Adrenal gland (tissue), 12 donors: ENCODE measurements around the gene MALT1. TPM values are rescaled to one million over a fixed set of nuclear protein-coding genes. Genes with fewer than 3 reads are reported as not detected.

Experiments
- DNase-seq, 7 donors: peaks; one replicate each; pipeline ENCODE4 v3.0.0-alpha.2; 2019 to 2020
- H3K27ac ChIP-seq, 5 donors: fragments of 200-600 bp; sonication (generic) in 4 of 5; 1 replicate in 3 of 5; 2 replicates in 2 of 5; pipeline versions ENCODE4 v1.5.1 to v1.8.0; 2016 to 2020; ENCODE audit warnings: mild to moderate bottlenecking in 1 of 5
- H3K27me3 ChIP-seq: fragments of 200-600 bp; 2 replicates; pipeline ENCODE4 v1.8.0; 2021
- H3K36me3 ChIP-seq, 2 donors: fragments of 200-600 bp; replicated peaks in 1 of 2; 1 replicate in 1 of 2; 2 replicates in 1 of 2; pipeline versions ENCODE4 v1.5.1 to v1.8.0; 2018 to 2022
- H3K4me1 ChIP-seq, 2 donors: fragments of 200-600 bp; replicated peaks in 1 of 2; 1 replicate in 1 of 2; 2 replicates in 1 of 2; pipeline versions ENCODE4 v1.5.1 to v1.8.0; 2018 to 2021
- H3K4me3 ChIP-seq, 4 donors: fragments of 200-600 bp; sonication (generic) in 3 of 4; one replicate each; pipeline ENCODE4 v1.5.1; 2016 to 2018
- H3K9me3 ChIP-seq, 3 donors: fragments of 200-600 bp; sonication (generic) in 1 of 3; replicated peaks in 1 of 3; 1 replicate in 2 of 3; 2 replicates in 1 of 3; pipeline versions ENCODE4 v1.5.1 to v1.8.0; 2016 to 2021
- POLR2A ChIP-seq, 2 donors: fragments of 450-650 bp; IDR thresholded peaks; one replicate each; pipeline ENCODE4 v1.6.1; 2017; ENCODE audit warnings: antibody characterized with exemption in 2 of 2, mild to moderate bottlenecking in 2 of 2, moderate library complexity in 1 of 2
- WGBS, 4 donors: extraction: QIAGEN DNeasy Blood & Tissue Kit in 2 of 4; methylation state at CpG; one replicate each; pipeline versions ENCODE4 v1.1.5 to v1.1.7; 2013 to 2017; 5-methylcytosine and 5-hydroxymethylcytosine counted together
- intact Hi-C, 2 donors: fragments of 100-400 bp; cut with DNase I; formaldehyde crosslinking; loops; one replicate each; pipeline versions ENCODE4 v1.14.1 to v1.15.0; 2022 to 2023
- polyA plus RNA-seq, 3 donors: library from polyadenylated mRNA; stranded (reverse); fragments of 200-250 nt in 2 of 3; fragments of 350-450 nt in 1 of 3; fragmentation: Illumina TruSeq in 1 of 3; extraction: RNeasy Lipid Tissue Mini Kit (QIAGEN cat#74804) in 1 of 3; gene quantifications; one replicate each; pipeline ENCODE4 v1.2.3, GENCODE V29; 2013 to 2014
- total RNA-seq, 9 donors: library from RNA; depleted of rRNA in 4 of 9; stranded (reverse); fragments of >200 nt in 4 of 9; fragments of 120-200 nt in 1 of 9; fragmentation: NEBNext Ultra II Directional in 1 of 9; extraction: Animal tissue kit (Norgen Biotek cat#: 25700) in 1 of 9; gene quantifications; one replicate each; pipeline versions ENCODE4 v1.1.0 to v1.2.4, GENCODE V29; 2013 to 2023
- TF ChIP-seq, protein P1 (sequence below), 6 experiments: fragments of 450-650 bp in 4 of 6; fragments of 200-600 bp in 2 of 6; sonication (generic) in 1 of 6; IDR thresholded peaks; 1 replicate in 5 of 6; 2 replicates in 1 of 6; pipeline versions ENCODE4 v1.5.1 to v1.8.0; 2016 to 2021; ENCODE audit warnings: antibody characterized with exemption in 6 of 6, mild to moderate bottlenecking in 2 of 6, moderate library complexity in 1 of 6
- donor health status: healthy with polysubstance abuse.
- donor health status: Bipolar disorder and iron deficiency.
- donor health status: DM: yes; HTN: yes; CAD: no.
- donor health status: DM: no; HTN: no; CAD: no.
- donor health status: DM: no; HTN: no; CAD: no.
- donor health status: DM: yes; HTN: yes; CAD: no.

The MALT1 gene
- total and polyA plus RNA-seq, 12 donors, result 4.2 to 19.2 (median 9.4) TPM

DNA sequence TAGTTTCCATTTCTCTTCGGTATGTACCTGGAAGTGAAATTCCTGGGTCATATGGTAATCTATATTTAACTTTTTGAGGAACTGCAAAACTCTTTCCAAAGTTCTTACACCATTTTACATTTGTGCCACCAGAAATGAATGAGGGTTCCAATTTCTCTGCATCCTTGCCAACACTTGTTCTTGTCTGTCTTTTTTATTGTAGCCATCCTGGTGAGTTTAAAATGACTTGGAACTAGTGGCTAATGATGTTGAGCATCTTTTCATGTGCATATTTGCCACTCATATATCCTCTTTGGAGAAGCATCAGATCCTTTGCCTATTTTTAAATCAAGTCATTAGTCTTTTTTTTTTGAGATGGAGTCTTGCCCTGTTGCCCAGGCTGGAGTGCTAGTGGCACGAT is 59.4 kb downstream of the MALT1 start:
- no peaks in the 10 kb centered on the region for H3K9me3 ChIP-seq
- no peaks in the 10 kb centered on the region for H3K27me3 ChIP-seq
- H3K4me1 ChIP-seq, result no peaks in the 10 kb centered on the region
- TF ChIP-seq, protein P1, sequence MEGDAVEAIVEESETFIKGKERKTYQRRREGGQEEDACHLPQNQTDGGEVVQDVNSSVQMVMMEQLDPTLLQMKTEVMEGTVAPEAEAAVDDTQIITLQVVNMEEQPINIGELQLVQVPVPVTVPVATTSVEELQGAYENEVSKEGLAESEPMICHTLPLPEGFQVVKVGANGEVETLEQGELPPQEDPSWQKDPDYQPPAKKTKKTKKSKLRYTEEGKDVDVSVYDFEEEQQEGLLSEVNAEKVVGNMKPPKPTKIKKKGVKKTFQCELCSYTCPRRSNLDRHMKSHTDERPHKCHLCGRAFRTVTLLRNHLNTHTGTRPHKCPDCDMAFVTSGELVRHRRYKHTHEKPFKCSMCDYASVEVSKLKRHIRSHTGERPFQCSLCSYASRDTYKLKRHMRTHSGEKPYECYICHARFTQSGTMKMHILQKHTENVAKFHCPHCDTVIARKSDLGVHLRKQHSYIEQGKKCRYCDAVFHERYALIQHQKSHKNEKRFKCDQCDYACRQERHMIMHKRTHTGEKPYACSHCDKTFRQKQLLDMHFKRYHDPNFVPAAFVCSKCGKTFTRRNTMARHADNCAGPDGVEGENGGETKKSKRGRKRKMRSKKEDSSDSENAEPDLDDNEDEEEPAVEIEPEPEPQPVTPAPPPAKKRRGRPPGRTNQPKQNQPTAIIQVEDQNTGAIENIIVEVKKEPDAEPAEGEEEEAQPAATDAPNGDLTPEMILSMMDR (IDR thresholded peaks at IDR 0.05), result no peak
- no peak for TF ChIP-seq POLR2A (IDR thresholded peaks at IDR 0.05)
- intact Hi-C loops, result no loop called here
- H3K27ac ChIP-seq, result no peak overlapping the region
- WGBS, 4 donors, result 92 to 93% (median 93%) methylated on average over 2 of the region's 2 CpGs
- no peak for DNase-seq
- no peak overlapping the region for H3K4me3 ChIP-seq
- H3K36me3 ChIP-seq, result peaks cover 0 to 7% of the 10 kb centered on the region in 2 donors

DNA sequence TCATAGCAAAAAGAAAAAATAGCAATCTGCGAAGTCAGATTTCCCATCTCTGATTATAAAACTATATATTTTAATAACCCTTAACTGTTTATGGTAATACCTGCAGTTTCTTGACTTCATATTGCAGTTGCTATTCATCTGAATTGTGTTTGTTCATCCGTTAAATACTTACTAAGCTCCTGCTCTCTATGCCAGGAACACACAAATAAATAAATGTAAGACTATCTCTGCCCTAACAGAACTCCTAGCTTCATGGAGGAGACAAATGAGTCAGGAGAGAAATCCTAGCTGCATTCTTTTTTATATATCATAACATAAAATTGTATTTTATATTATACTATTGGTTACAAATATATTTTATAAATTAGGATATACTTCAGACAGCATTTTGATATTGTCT is 61.2 kb downstream of the MALT1 start:
- DNase-seq, result no peak
- peaks cover 0 to 15% of the 10 kb centered on the region in 2 donors for H3K36me3 ChIP-seq
- H3K4me3 ChIP-seq, result no peak overlapping the region
- no peak for TF ChIP-seq POLR2A (IDR thresholded peaks at IDR 0.05)
- H3K27ac ChIP-seq, result no peak overlapping the region
- no peaks in the 10 kb centered on the region for H3K27me3 ChIP-seq
- intact Hi-C loops, result no loop called here
- H3K9me3 ChIP-seq, result no peaks in the 10 kb centered on the region
- 93 to 97% (median 96%) methylated on average over 2 of the region's 2 CpGs for WGBS, 4 donors
- no peaks in the 10 kb centered on the region for H3K4me1 ChIP-seq

DNA sequence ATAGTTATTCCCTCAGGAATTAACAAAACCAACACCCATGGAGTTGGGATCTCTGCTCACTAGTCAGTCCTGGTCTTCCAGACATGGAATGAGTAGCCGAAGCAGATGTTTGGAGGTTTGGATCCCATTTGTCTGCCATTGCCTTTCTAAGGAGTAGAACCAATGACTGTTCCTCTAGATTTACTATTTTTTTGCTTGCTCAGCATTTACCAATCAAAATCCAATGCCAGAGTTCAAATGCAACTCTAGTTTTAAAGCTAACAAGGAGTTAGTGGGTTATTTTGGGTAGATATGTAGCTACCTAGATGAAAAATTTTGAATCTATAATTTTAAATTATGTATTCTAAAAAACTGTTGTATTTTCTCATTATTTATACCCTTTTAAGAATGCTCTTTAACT is 62.6 kb downstream of the MALT1 start:
- Histone ChIP-seq H3K27me3 (no peaks in the 10 kb centered on the region), H3K9me3 (no peaks in the 10 kb centered on the region), H3K4me3 (no peak overlapping the region), H3K27ac (no peak overlapping the region), H3K36me3 (peaks cover 0 to 15% of the 10 kb centered on the region in 2 donors), H3K4me1 (no peaks in the 10 kb centered on the region)
- TF ChIP-seq POLR2A (IDR thresholded peaks at IDR 0.05), result no peak
- TF ChIP-seq, protein P1 (IDR thresholded peaks at IDR 0.05), result no peak
- intact Hi-C loops, result no loop called here
- DNase-seq, result no peak
- WGBS, 4 donors, result 87 to 100% (median 98%) methylated on average over 1 of the region's 1 CpG

DNA sequence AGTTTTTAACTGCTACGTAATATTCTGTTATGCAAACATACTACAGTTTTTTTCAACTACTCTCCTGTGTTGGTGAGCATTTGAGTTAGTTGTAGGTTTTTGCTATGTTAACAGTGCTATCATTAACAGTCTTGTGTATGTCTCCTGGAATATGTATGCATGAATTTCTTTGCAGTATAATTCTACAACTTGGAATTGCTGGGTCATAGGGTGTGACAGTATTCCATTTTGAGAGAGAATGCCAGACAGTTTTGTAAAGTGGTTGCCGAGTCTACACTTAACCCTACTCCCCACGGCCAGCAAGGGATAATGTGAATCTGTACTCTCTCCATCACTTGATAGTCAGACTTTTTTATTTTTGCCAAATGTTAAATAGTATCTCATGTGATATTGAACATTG is 67.1 kb downstream of the MALT1 start:
- Histone ChIP-seq H3K9me3 (no peaks in the 10 kb centered on the region), H3K4me3 (no peak overlapping the region), H3K27ac (no peak overlapping the region), H3K36me3 (peaks cover 0 to 15% of the 10 kb centered on the region in 2 donors), H3K27me3 (no peaks in the 10 kb centered on the region), H3K4me1 (no peaks in the 10 kb centered on the region)
- TF ChIP-seq POLR2A (IDR thresholded peaks at IDR 0.05), result no peak
- TF ChIP-seq, protein P1 (IDR thresholded peaks at IDR 0.05), result no peak
- 94 to 97% (median 95%) methylated on average over 3 of the region's 3 CpGs for WGBS, 4 donors
- intact Hi-C loops, result no loop called here
- DNase-seq, result no peak

DNA sequence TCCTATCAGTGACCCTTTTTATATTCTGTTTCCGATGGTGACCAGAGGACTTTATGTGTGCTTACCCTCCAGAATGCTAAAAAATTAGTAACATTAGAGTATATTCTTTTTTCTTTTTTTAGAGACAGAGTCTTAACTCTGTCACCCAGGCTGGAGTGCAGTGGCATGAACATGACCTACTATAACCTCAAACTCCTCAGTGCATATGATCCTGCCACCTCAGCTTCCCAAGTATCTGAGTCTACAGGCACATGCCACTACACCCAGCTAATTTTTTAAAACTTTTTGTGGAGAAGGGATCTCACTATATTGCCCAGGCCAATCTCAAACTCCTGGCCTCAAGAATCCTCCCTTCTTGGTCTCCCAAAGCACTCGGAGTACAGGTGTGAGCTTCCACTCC is 74.6 kb downstream of the MALT1 start:
- intact Hi-C loops, result no loop called here
- TF ChIP-seq, protein P1 (IDR thresholded peaks at IDR 0.05), result no peak
- TF ChIP-seq POLR2A (IDR thresholded peaks at IDR 0.05), result no peak
- Histone ChIP-seq H3K4me3 (no peak overlapping the region), H3K27ac (no peak overlapping the region), H3K36me3 (peaks cover 0 to 18% of the 10 kb centered on the region in 2 donors), H3K9me3 (no peaks in the 10 kb centered on the region), H3K27me3 (no peaks in the 10 kb centered on the region), H3K4me1 (no peaks in the 10 kb centered on the region)
- DNase-seq, result no peak
- 97 to 100% (median 99%) methylated on average over 2 of the region's 2 CpGs for WGBS, 4 donors
